ENCODE data around the gene AHCYL1. TPM values are rescaled to one million over a fixed set of nuclear protein-coding genes. Genes with fewer than 3 reads are reported as not detected.

Gene AHCYL1
- total and polyA plus RNA-seq, 10 of the 15 experiments (the other 5 are each of a cell fraction or from before 2014, with no cell fraction given): 24.7 to 73.6 (median 46.8) TPM

GRCh38 chr1:109991400-109991925, 6.9 kb downstream of the AHCYL1 start:
- Histone ChIP-seq H3K4me1 (ENCODE audit: control insufficient read depth, insufficient read depth, low read length) (peaks cover 3% of the 10 kb centered on the region; the same call in 1 of the 2 replicates), H3K9me3 (replicated peaks; ENCODE audit: control insufficient read depth, insufficient read depth, low read length) (no peaks in the 10 kb centered on the region), H3K9ac (ENCODE audit: control insufficient read depth, insufficient read depth, low read length) (no peak overlapping the region), H4K20me1 (ENCODE audit: control insufficient read depth, insufficient read depth) (no peaks in the 10 kb centered on the region), H3K79me2 (ENCODE audit: control insufficient read depth, insufficient read depth, low read length) (peaks cover 27% of the 10 kb centered on the region), H3K4me2 (ENCODE audit: control insufficient read depth, insufficient read depth) (no peak overlapping the region), H3K4me3 (no peak overlapping the region), H3K36me3 (ENCODE audit: control insufficient read depth in 2 of 2, insufficient read depth in 2 of 2, low read length in 1 of 2) (peaks cover 0 to 5% of the 10 kb centered on the region in 2 experiments; a peak in 1 of 4 replicates), H3K27ac (ENCODE audit: control insufficient read depth, insufficient read depth) (no peak overlapping the region), H2AFZ (ENCODE audit: control insufficient read depth, low read depth, low read length) (no peak overlapping the region), H3K27me3 (replicated peaks in 1 of 2; ENCODE audit: control insufficient read depth in 2 of 2, insufficient read depth in 2 of 2, low read length in 1 of 2) (no peaks in the 10 kb centered on the region)
- RAD21 ChIA-PET (ENCODE audit: unreplicated experiment): interaction anchor here (0.6 to 0.7 kb wide), 2 partner anchors 13 to 19 kb away, joined by 3 read pairs; no protein-coding TSS in a partner anchor
- WGBS (ENCODE audit: insufficient coverage, insufficient replicate concordance, low lambda C conversion rate, missing lambda C conversion rate): 89% methylated on average over 5 of the region's 5 CpGs
- BruUV-seq (replicated peaks): no TSS peak
- intact Hi-C loops (cut with micrococcal nuclease; ENCODE audit: unreplicated experiment) (no loop called here), in situ Hi-C loops (cut with MboI) (no loop called here)
- SMC1A ChIA-PET (ENCODE audit: uncharacterized antibody, unreplicated experiment): no interaction called here
- TF ChIP-seq POLR2AphosphoS2 (IDR thresholded peaks at IDR 0.05; ENCODE audit: low read depth, low read length): no peak
- no peak for ATAC-seq
- POLR2A ChIA-PET: interaction anchor here (0.7 kb wide), 1 partner anchor 16 kb away, joined by 4 read pairs; no protein-coding TSS in a partner anchor
- DNase-seq (ENCODE audit: low read depth, low spot score): no peak
- CTCF ChIA-PET: interaction anchor here (3.1 kb wide), 1 partner anchor 214 kb away, joined by 11 read pairs; no protein-coding TSS in a partner anchor
- FAIRE-seq: no peak

- RAD21 ChIA-PET (ENCODE audit: unreplicated experiment): interaction anchor here (1.2 kb wide), 1 partner anchor 217 kb away, joined by 3 read pairs; no protein-coding TSS in a partner anchor
- no peak overlapping the region for H2AFZ ChIP-seq (ENCODE audit: control insufficient read depth, low read depth, low read length)
- CTCF ChIA-PET: interaction anchor here (1.2 to 4.8 kb wide), 4 partner anchors 9 to 217 kb away, joined by 6 to 42 read pairs (median 10); partner anchors contain the start of gene AHCYL1
- no peaks in the 10 kb centered on the region for H4K20me1 ChIP-seq (ENCODE audit: control insufficient read depth, insufficient read depth)
- POLR2A ChIA-PET: interaction anchor here (1.4 kb wide), 1 partner anchor 10 kb away, joined by 5 read pairs; no protein-coding TSS in a partner anchor
- H3K36me3 ChIP-seq (ENCODE audit: control insufficient read depth in 2 of 2, insufficient read depth in 2 of 2, low read length in 1 of 2): peaks cover 0 to 3% of the 10 kb centered on the region in 2 experiments; a peak in 1 of 4 replicates
- H3K27ac ChIP-seq (ENCODE audit: control insufficient read depth, insufficient read depth): no peak overlapping the region
- H3K79me2 ChIP-seq (ENCODE audit: control insufficient read depth, insufficient read depth, low read length): peaks cover 10% of the 10 kb centered on the region
- no peaks in the 10 kb centered on the region for H3K4me1 ChIP-seq (ENCODE audit: control insufficient read depth, insufficient read depth, low read length)
- no TSS peak for BruUV-seq (replicated peaks)
- H3K27me3 ChIP-seq (replicated peaks in 1 of 2; ENCODE audit: control insufficient read depth in 2 of 2, insufficient read depth in 2 of 2, low read length in 1 of 2): no peaks in the 10 kb centered on the region
- SMC1A ChIA-PET (ENCODE audit: uncharacterized antibody, unreplicated experiment): interaction anchor here (0.6 to 3.4 kb wide), 4 partner anchors 9 to 626 kb away, joined by 3 to 24 read pairs (median 7); partner anchors contain the start of gene AHCYL1
- ATAC-seq: no peak
- no peak for DNase-seq (ENCODE audit: low read depth, low spot score)
- H3K9ac ChIP-seq (ENCODE audit: control insufficient read depth, insufficient read depth, low read length): no peak overlapping the region
- 64% methylated on average over 3 of the region's 3 CpGs for WGBS (ENCODE audit: insufficient coverage, insufficient replicate concordance, low lambda C conversion rate, missing lambda C conversion rate)
- H3K4me3 ChIP-seq: no peak overlapping the region
- H3K4me2 ChIP-seq (ENCODE audit: control insufficient read depth, insufficient read depth): no peak overlapping the region
- intact Hi-C loops (cut with micrococcal nuclease; ENCODE audit: unreplicated experiment) (no loop called here), in situ Hi-C loops (cut with MboI) (no loop called here)
- H3K9me3 ChIP-seq (replicated peaks; ENCODE audit: control insufficient read depth, insufficient read depth, low read length): no peaks in the 10 kb centered on the region
- no peak for FAIRE-seq
- no peak for TF ChIP-seq BCL3 (IDR thresholded peaks at IDR 0.05; ENCODE audit: borderline replicate concordance, insufficient read depth, low read depth, low read length, poor library complexity, severe bottlenecking)
- TF ChIP-seq ATF3 (IDR thresholded peaks at IDR 0.05; ENCODE audit: borderline replicate concordance, extremely low read depth, low read depth, low read length): no peak
- no peak for TF ChIP-seq KLF5 (IDR thresholded peaks at IDR 0.05; ENCODE audit: partially characterized antibody)
- TF ChIP-seq CBX3 (IDR thresholded peaks at IDR 0.05; ENCODE audit: borderline replicate concordance, low read depth): no peak
- TF ChIP-seq TCF7 (IDR thresholded peaks at IDR 0.05; ENCODE audit: borderline replicate concordance): no peak
- TF ChIP-seq NFXL1 (IDR thresholded peaks at IDR 0.05; ENCODE audit: borderline replicate concordance): no peak
- TF ChIP-seq NKRF (conservative IDR thresholded peaks at IDR 0.05): no peak
Observed at GRCh38 chr1:109993885-109994284, 9.3 kb downstream of the AHCYL1 start.

Measured in GM12878 (cell line).